Measurements from ENCODE around the gene PHACTR3.

PHACTR3 gene

GRCh38 chr20:59676851-59677182 lies 72.5 kb downstream of the PHACTR3 start:
- Histone ChIP-seq H3K4me2 (ENCODE audit: low read length) (no peak overlapping the region), H3K4ac (ENCODE audit: low read depth, low read length) (no peak overlapping the region), H3K4me3 (ENCODE audit: low read length) (no peak overlapping the region), H3K18ac (ENCODE audit: low read length) (no peak overlapping the region), H2BK120ac (ENCODE audit: low read depth, low read length) (no peak overlapping the region), H3K27ac (ENCODE audit: low read depth, low read length) (no peak overlapping the region), H2AK5ac (ENCODE audit: low read length) (no peak overlapping the region), H3K56ac (ENCODE audit: low read length) (no peak overlapping the region), H2BK15ac (replicated peaks; ENCODE audit: low read depth) (no peak overlapping the region), H3K79me2 (ENCODE audit: control insufficient read depth, insufficient read depth, low read length) (no peaks in the 10 kb centered on the region), H3K27me3 (ENCODE audit: insufficient read depth, low read length, poor library complexity) (no peaks in the 10 kb centered on the region), H2BK5ac (ENCODE audit: low read length) (no peak overlapping the region), H4K5ac (ENCODE audit: low read length) (no peak overlapping the region), H3K36me3 (ENCODE audit: control insufficient read depth, insufficient read depth, low read length) (no peaks in the 10 kb centered on the region), H3K23ac (ENCODE audit: low read length) (no peak overlapping the region), H3K79me1 (ENCODE audit: low read length) (no peaks in the 10 kb centered on the region), H4K8ac (ENCODE audit: low read depth, low read length) (no peak overlapping the region), H3K4me1 (ENCODE audit: control insufficient read depth, low read depth, low read length) (no peaks in the 10 kb centered on the region), H3K9ac (ENCODE audit: low read length) (no peak overlapping the region)
- DNase-seq: no peak
- no CpG with 5 or more reads among the region's 4 CpGs for WGBS (ENCODE audit: extremely low coverage, insufficient coverage, low lambda C conversion rate)

DNA sequence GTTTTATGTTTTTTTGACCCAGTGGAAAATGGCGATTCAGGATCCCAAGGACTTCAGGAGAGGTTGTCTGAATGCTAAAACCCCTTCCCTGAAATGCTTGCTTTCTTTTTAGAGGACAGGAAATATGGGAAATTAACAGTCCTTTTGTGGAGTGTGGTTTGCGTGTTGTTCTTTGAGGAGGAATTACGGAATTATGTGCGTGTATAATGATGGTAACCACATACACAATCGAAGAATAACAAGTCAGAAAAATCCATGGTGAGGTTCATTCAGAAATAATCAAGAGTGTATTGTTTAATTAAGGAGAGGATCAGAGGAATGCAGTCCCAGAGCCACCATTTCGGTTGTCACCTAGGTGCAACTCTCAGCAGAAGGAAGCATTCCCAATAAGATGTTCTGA lies 73.2 kb downstream of the PHACTR3 start:
- H2BK5ac ChIP-seq (ENCODE audit: low read length): no peak overlapping the region
- H3K27me3 ChIP-seq (ENCODE audit: insufficient read depth, low read length, poor library complexity): no peaks in the 10 kb centered on the region
- no CpG with 5 or more reads among the region's 6 CpGs for WGBS (ENCODE audit: extremely low coverage, insufficient coverage, low lambda C conversion rate)
- H3K4me3 ChIP-seq (ENCODE audit: low read length): no peak overlapping the region
- H3K4me1 ChIP-seq (ENCODE audit: control insufficient read depth, low read depth, low read length): no peaks in the 10 kb centered on the region
- no peak overlapping the region for H2BK120ac ChIP-seq (ENCODE audit: low read depth, low read length)
- H2AK5ac ChIP-seq (ENCODE audit: low read length): no peak overlapping the region
- H3K79me2 ChIP-seq (ENCODE audit: control insufficient read depth, insufficient read depth, low read length): no peaks in the 10 kb centered on the region
- H3K23ac ChIP-seq (ENCODE audit: low read length): no peak overlapping the region
- no peak overlapping the region for H3K27ac ChIP-seq (ENCODE audit: low read depth, low read length)
- H3K56ac ChIP-seq (ENCODE audit: low read length): no peak overlapping the region
- no peak for DNase-seq
- no peaks in the 10 kb centered on the region for H3K36me3 ChIP-seq (ENCODE audit: control insufficient read depth, insufficient read depth, low read length)
- no peak overlapping the region for H3K18ac ChIP-seq (ENCODE audit: low read length)
- H3K4ac ChIP-seq (ENCODE audit: low read depth, low read length): no peak overlapping the region
- no peak overlapping the region for H4K5ac ChIP-seq (ENCODE audit: low read length)
- H4K8ac ChIP-seq (ENCODE audit: low read depth, low read length): no peak overlapping the region
- no peaks in the 10 kb centered on the region for H3K79me1 ChIP-seq (ENCODE audit: low read length)
- no peak overlapping the region for H2BK15ac ChIP-seq (replicated peaks; ENCODE audit: low read depth)
- no peak overlapping the region for H3K9ac ChIP-seq (ENCODE audit: low read length)
- no peak overlapping the region for H3K4me2 ChIP-seq (ENCODE audit: low read length)

- no peak overlapping the region for H4K5ac ChIP-seq (ENCODE audit: low read length)
- H3K4ac ChIP-seq (ENCODE audit: low read depth, low read length): no peak overlapping the region
- no CpG with 5 or more reads among the region's 9 CpGs for WGBS (ENCODE audit: extremely low coverage, insufficient coverage, low lambda C conversion rate)
These were observed 73.9 kb downstream of the PHACTR3 start for GRCh38 chr20:59678288-59678687.

GRCh38 chr20:59678951-59679350 lies 74.6 kb downstream of the PHACTR3 start:
- H3K9ac ChIP-seq (ENCODE audit: low read length): no peak overlapping the region
- no peak overlapping the region for H3K27ac ChIP-seq (ENCODE audit: low read depth, low read length)
- no CpG with 5 or more reads among the region's 8 CpGs for WGBS (ENCODE audit: extremely low coverage, insufficient coverage, low lambda C conversion rate)
- H3K4me1 ChIP-seq (ENCODE audit: control insufficient read depth, low read depth, low read length): no peaks in the 10 kb centered on the region
- H2AK5ac ChIP-seq (ENCODE audit: low read length): no peak overlapping the region
- H3K4ac ChIP-seq (ENCODE audit: low read depth, low read length): no peak overlapping the region
- H3K56ac ChIP-seq (ENCODE audit: low read length): no peak overlapping the region
- no peak overlapping the region for H4K5ac ChIP-seq (ENCODE audit: low read length)
- no peak overlapping the region for H3K4me2 ChIP-seq (ENCODE audit: low read length)
- no peaks in the 10 kb centered on the region for H3K79me1 ChIP-seq (ENCODE audit: low read length)
- H3K4me3 ChIP-seq (ENCODE audit: low read length): no peak overlapping the region
- no peaks in the 10 kb centered on the region for H3K27me3 ChIP-seq (ENCODE audit: insufficient read depth, low read length, poor library complexity)
- H3K79me2 ChIP-seq (ENCODE audit: control insufficient read depth, insufficient read depth, low read length): no peaks in the 10 kb centered on the region
- H4K8ac ChIP-seq (ENCODE audit: low read depth, low read length): no peak overlapping the region
- no peak for DNase-seq
- no peaks in the 10 kb centered on the region for H3K36me3 ChIP-seq (ENCODE audit: control insufficient read depth, insufficient read depth, low read length)
- H2BK15ac ChIP-seq (replicated peaks; ENCODE audit: low read depth): no peak overlapping the region
- H2BK120ac ChIP-seq (ENCODE audit: low read depth, low read length): no peak overlapping the region
- no peak overlapping the region for H3K23ac ChIP-seq (ENCODE audit: low read length)
- no peak overlapping the region for H2BK5ac ChIP-seq (ENCODE audit: low read length)
- no peak overlapping the region for H3K18ac ChIP-seq (ENCODE audit: low read length)

More at GRCh38 chr20:59678288-59678687, 73.9 kb downstream of the PHACTR3 start:
- H2BK120ac ChIP-seq (ENCODE audit: low read depth, low read length): no peak overlapping the region
- H2AK5ac ChIP-seq (ENCODE audit: low read length): no peak overlapping the region
- H3K23ac ChIP-seq (ENCODE audit: low read length): no peak overlapping the region
- H3K79me2 ChIP-seq (ENCODE audit: control insufficient read depth, insufficient read depth, low read length): no peaks in the 10 kb centered on the region
- no peaks in the 10 kb centered on the region for H3K4me1 ChIP-seq (ENCODE audit: control insufficient read depth, low read depth, low read length)
- no peak overlapping the region for H2BK15ac ChIP-seq (replicated peaks; ENCODE audit: low read depth)
- no peak for DNase-seq
- H4K8ac ChIP-seq (ENCODE audit: low read depth, low read length): no peak overlapping the region
- no peak overlapping the region for H3K9ac ChIP-seq (ENCODE audit: low read length)
- H3K4me2 ChIP-seq (ENCODE audit: low read length): no peak overlapping the region
- H3K36me3 ChIP-seq (ENCODE audit: control insufficient read depth, insufficient read depth, low read length): no peaks in the 10 kb centered on the region
- no peak overlapping the region for H3K18ac ChIP-seq (ENCODE audit: low read length)
- H3K79me1 ChIP-seq (ENCODE audit: low read length): no peaks in the 10 kb centered on the region
- H3K56ac ChIP-seq (ENCODE audit: low read length): no peak overlapping the region
- H2BK5ac ChIP-seq (ENCODE audit: low read length): no peak overlapping the region
- H3K4me3 ChIP-seq (ENCODE audit: low read length): no peak overlapping the region
- no peaks in the 10 kb centered on the region for H3K27me3 ChIP-seq (ENCODE audit: insufficient read depth, low read length, poor library complexity)
- no peak overlapping the region for H3K27ac ChIP-seq (ENCODE audit: low read depth, low read length)

- no peak overlapping the region for H3K4me2 ChIP-seq (ENCODE audit: low read length)
- no peak overlapping the region for H3K4me3 ChIP-seq (ENCODE audit: low read length)
- no peaks in the 10 kb centered on the region for H3K79me2 ChIP-seq (ENCODE audit: control insufficient read depth, insufficient read depth, low read length)
- no peak overlapping the region for H3K23ac ChIP-seq (ENCODE audit: low read length)
- H3K56ac ChIP-seq (ENCODE audit: low read length): no peak overlapping the region
- H4K5ac ChIP-seq (ENCODE audit: low read length): no peak overlapping the region
- no peaks in the 10 kb centered on the region for H3K4me1 ChIP-seq (ENCODE audit: control insufficient read depth, low read depth, low read length)
- no peak overlapping the region for H2AK5ac ChIP-seq (ENCODE audit: low read length)
- no peak overlapping the region for H3K4ac ChIP-seq (ENCODE audit: low read depth, low read length)
- no peak overlapping the region for H3K9ac ChIP-seq (ENCODE audit: low read length)
- no peak overlapping the region for H2BK120ac ChIP-seq (ENCODE audit: low read depth, low read length)
- H3K79me1 ChIP-seq (ENCODE audit: low read length): no peaks in the 10 kb centered on the region
- H2BK15ac ChIP-seq (replicated peaks; ENCODE audit: low read depth): no peak overlapping the region
- H3K18ac ChIP-seq (ENCODE audit: low read length): no peak overlapping the region
- no peak for DNase-seq
- H2BK5ac ChIP-seq (ENCODE audit: low read length): no peak overlapping the region
- WGBS (ENCODE audit: extremely low coverage, insufficient coverage, low lambda C conversion rate): no CpG with 5 or more reads among the region's 9 CpGs
- no peak overlapping the region for H3K27ac ChIP-seq (ENCODE audit: low read depth, low read length)
- H3K27me3 ChIP-seq (ENCODE audit: insufficient read depth, low read length, poor library complexity): no peaks in the 10 kb centered on the region
- H3K36me3 ChIP-seq (ENCODE audit: control insufficient read depth, insufficient read depth, low read length): no peaks in the 10 kb centered on the region
- H4K8ac ChIP-seq (ENCODE audit: low read depth, low read length): no peak overlapping the region
These were observed 75.9 kb downstream of the PHACTR3 start for GRCh38 chr20:59680148-59680650.

DNA sequence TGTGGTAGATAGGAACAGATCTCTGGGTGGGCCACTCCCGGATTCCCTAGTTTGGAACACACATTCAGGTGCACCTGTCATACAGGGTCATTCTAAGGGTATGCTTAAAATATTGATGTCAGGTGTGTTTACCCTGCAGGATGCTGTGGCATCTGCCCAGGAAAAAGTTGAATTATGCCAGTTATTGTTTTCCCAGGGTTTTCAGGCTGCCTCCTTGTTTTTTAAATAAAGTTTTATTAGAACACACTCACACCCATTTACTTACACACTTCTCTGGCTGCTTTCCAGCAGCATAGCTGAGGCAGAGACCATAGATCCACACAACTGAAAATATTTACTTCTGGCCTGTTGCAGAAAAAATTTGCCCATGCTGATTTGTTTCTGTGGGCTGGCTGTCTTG lies 76.5 kb downstream of the PHACTR3 start:
- Histone ChIP-seq H3K79me1 (ENCODE audit: low read length) (no peaks in the 10 kb centered on the region), H2BK5ac (ENCODE audit: low read length) (no peak overlapping the region), H2AK5ac (ENCODE audit: low read length) (no peak overlapping the region), H3K27me3 (ENCODE audit: insufficient read depth, low read length, poor library complexity) (no peaks in the 10 kb centered on the region), H3K4me1 (ENCODE audit: control insufficient read depth, low read depth, low read length) (no peaks in the 10 kb centered on the region), H3K23ac (ENCODE audit: low read length) (no peak overlapping the region), H4K5ac (ENCODE audit: low read length) (no peak overlapping the region), H3K27ac (ENCODE audit: low read depth, low read length) (no peak overlapping the region), H3K4me2 (ENCODE audit: low read length) (no peak overlapping the region), H2BK15ac (replicated peaks; ENCODE audit: low read depth) (no peak overlapping the region), H3K18ac (ENCODE audit: low read length) (no peak overlapping the region), H3K56ac (ENCODE audit: low read length) (no peak overlapping the region), H3K9ac (ENCODE audit: low read length) (no peak overlapping the region), H3K36me3 (ENCODE audit: control insufficient read depth, insufficient read depth, low read length) (no peaks in the 10 kb centered on the region), H3K4me3 (ENCODE audit: low read length) (no peak overlapping the region), H3K4ac (ENCODE audit: low read depth, low read length) (no peak overlapping the region), H3K79me2 (ENCODE audit: control insufficient read depth, insufficient read depth, low read length) (no peaks in the 10 kb centered on the region), H2BK120ac (ENCODE audit: low read depth, low read length) (no peak overlapping the region), H4K8ac (ENCODE audit: low read depth, low read length) (no peak overlapping the region)
- no CpG with 5 or more reads among the region's 1 CpG for WGBS (ENCODE audit: extremely low coverage, insufficient coverage, low lambda C conversion rate)
- no peak for DNase-seq
